Measurements from ENCODE around the gene SH2D3C.
"Not testable (repeated sequence)": the region's sequence is repeated elsewhere in the genome, so short reads cannot be mapped to it uniquely, and the experiment has no call there.

The SH2D3C gene

DNA sequence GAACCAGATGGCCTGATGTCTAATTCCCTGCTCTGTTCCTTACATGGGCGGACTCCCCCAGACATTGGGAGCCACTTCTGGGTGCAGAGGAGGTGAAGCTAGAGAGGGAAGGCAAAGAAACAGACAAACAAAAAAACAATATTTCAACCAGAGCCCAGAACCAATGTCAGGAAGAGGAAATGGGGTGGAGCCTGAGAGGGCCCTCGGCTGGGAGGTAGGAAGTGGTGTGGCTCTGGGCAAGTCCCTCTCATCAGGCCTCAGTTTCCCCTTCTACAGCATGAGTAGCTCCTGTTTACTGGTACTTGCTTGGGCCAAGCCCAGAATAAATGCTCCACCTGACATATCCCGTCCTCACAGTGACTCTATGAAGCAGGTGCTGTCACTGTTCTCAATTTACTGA is 11.1 kb downstream of the SH2D3C start:
- DNase-seq (ENCODE audit: low read depth): no peak

DNA sequence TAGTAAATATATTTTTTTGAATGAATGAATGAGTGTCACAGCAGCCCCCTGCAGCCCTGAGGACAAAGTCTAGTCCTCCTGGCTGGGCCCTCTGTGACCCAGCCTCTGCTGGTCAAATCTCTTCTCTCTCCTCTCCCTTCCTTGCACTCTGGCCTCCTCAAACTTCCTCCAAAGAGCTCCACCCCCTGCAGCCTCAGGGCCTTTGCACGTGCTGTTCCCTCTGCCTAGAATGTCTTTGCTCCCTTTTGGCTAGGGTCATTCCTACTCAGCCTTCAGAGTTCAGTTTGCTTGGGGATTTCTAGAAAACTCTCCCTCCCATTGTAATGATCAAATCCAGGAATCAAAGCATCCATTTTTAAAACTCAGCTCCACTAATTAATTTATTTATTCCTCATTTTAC is 13.0 kb downstream of the SH2D3C start:
- DNase-seq (ENCODE audit: low read depth): no peak

DNA sequence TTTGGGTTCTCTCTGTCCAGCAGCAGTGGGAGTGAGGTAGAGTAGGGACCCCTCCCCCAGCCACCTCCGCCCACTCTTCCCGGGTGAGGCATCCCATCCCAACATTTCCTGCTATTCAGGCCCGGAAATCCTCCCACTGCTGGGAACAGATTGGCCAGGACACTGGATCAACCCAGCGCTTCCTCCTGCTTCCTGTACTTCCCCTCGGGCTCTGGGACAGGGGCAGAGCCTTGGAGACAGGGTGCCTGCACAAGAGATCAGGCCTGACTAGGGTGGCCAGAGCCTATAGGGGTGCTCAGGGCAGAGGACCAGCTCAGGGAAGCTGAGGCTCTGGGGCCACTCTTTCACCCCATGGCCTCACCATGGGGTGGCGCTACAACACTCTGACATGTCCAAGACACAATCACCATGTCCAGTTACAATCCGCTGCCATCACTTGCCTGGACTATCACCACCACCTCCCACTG is 14.5 kb downstream of the SH2D3C start:
- DNase-seq (ENCODE audit: low read depth): no peak

DNA sequence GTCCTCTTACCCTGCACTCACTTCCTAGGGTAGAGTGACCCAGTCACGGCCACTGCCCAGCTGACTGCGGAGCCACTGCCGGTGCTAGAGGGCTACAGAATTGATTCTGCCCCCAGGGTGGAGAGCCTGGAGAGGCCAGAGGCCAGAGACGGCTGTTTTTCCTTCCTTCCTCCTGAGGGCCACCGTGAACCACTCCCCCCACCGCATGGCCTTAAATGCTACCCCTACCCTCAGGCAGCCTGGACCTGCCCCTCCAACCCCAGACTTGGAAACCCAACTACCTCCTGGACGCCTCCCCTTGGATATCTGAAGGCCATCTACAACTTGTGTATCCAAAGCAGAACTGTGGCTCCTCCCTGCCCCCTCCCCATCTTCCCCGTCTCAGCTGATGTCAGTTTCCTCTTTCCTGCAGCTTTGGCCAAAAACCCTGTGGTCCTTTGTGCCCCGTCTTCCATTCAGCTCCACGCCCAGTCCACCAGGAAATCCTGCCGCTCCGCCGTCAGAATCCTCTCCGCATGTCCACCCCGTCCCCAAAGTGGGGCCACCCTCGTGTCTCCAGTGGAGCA is 16.3 kb downstream of the SH2D3C start:
- no peak for DNase-seq (ENCODE audit: low read depth)

DNA sequence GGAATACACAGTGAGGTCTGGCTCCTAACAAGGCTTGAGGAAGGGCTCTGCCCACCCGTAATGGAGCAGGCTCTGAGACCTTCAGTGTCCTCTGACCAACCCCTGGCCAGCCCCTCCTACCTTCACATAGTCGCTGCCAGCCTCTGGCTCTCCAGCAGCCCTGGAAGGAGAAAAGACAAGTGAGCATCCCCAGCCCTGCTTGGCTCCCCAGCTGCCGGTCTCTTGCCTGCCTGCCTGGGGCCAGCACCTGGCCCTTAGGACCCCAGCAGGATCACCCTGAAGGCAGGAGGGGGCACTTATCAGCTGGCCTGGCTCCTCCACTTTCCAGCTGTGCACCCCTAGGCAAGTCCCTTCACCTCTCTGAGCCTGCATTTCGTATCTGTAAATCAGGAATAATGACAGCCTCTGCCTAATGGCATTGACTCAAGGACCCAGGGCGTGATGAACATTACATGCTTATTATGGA is 16.9 kb downstream of the SH2D3C start:
- no peak for DNase-seq (ENCODE audit: low read depth)

DNA sequence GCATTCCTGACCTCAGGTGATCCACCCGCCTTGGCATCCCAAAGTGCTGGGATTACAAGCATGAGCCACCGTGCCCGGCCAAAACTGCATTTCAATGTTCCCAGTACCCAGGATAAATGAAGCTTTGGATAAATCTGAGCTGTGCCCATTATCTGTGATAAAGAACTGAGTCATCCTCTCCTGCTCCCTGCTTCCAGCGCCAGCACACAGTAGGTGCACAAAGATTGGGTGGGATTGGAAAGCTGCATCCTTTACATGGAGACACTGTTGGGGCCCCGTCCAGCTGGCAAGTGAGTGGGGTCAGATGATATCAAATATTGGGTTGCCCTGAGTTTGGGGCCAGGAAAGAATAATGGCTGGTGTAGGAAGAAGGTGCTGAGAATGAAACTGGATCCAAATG is 17.4 kb downstream of the SH2D3C start:
- no peak for DNase-seq (ENCODE audit: low read depth)

DNA sequence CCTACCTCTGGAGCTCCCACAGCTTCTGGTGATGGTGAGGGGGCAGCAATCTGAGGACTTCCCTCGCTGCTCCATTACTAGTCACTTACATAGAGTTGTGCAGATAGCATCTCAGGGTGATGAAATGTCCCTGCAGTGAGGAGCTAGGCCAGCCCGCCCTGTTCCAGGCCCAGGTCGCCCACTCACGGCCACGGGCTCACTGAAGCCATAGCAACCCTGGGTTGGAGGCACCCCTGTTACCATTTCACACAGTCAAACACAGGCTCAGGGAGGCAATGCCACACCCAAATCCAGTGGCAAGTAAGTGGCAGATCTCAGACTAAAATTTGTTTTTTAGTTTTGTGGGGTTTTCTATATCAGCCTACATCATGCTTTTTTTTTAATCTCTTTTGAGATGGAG is 19.6 kb downstream of the SH2D3C start:
- DNase-seq (ENCODE audit: low read depth): no peak

DNA sequence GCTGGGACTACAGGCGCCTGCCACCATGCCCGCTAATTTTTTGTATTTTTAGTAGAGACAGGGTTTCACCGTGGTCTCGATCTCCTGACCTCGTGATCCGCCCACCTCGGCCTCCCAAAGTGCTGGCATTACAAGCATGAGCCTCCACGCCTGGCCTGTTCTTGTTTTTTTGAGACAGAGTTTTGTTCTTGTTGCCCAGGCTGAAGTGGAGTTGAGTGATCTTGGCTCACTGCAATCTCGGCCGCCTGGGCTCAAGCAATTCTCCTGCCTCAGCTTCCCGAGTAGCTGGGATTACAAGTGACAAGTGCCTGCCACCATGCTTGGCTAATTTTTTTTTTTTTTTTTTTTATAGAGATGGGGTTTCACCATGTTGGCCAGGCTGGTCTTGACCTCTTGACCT is 21.7 kb downstream of the SH2D3C start:
- DNase-seq (ENCODE audit: low read depth): not testable (repeated sequence)

DNA sequence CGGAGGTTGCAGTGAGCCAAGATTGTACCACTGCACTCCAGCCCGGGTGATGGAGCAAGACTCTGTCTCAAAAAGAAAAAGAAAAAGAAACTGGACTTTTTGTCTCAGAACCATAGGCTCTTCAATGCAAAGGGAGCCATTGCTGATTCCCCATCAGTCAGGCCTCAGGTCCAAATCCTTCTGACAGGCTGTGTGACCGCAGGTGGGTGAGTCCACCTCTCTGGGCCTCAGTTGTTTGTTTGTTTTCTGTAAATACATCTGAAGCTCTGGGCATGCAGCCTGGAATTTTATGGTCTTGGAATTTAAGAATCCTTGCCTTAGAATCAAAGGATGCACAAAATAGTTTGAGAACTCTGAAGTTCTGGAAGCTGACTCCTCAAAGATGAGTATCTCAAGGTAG is 22.2 kb downstream of the SH2D3C start:
- no peak for DNase-seq (ENCODE audit: low read depth)

DNA sequence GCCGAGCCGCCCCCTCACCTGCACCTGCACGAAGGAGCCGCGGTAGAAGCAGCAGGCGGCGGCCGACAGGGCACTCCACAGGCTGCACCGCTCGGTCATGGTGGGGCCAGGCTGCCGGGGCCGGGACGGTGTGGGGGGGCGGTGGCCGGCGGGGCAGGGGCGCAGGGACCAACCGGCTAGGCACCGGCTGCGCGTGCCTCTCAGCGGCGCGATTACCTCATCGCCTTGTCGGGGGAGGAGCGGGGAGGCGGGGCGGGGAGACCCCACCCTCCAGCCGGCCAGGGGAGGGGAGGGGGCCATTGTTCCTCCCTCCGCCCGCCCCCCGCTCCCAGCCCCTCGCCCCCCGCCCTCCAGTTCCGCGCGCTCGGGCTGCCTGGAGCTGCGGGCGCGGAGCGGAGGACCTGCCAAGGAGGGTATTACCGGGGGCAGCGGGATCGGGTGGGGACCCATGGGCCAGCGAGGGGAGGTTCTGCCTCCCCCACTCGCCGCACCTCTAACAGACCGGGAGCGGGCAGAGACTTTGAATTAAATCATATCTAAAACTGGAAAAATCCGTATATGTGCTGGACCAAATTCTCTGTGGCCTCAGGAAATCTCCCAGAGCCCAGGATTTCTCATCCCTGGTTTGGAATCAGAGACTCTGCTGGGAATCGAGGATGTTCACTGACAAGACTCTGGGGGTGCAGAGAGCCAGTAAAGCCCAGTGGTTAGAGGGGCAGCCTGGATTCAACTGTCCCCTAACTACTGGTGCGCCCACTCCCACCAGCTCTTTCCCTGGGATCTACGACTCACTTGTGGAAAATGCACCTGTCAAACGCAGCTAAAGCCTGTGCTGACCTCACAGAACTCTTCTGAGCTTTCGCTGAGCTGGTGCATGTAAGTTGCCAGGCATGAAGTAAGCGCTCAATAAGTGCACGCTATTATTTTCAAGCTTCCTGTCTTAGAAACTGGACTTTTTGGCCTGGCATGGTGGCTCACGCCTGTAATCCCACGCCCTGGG is 23.1 kb downstream of the SH2D3C start:
- DNase-seq (ENCODE audit: low read depth): no peak

DNA sequence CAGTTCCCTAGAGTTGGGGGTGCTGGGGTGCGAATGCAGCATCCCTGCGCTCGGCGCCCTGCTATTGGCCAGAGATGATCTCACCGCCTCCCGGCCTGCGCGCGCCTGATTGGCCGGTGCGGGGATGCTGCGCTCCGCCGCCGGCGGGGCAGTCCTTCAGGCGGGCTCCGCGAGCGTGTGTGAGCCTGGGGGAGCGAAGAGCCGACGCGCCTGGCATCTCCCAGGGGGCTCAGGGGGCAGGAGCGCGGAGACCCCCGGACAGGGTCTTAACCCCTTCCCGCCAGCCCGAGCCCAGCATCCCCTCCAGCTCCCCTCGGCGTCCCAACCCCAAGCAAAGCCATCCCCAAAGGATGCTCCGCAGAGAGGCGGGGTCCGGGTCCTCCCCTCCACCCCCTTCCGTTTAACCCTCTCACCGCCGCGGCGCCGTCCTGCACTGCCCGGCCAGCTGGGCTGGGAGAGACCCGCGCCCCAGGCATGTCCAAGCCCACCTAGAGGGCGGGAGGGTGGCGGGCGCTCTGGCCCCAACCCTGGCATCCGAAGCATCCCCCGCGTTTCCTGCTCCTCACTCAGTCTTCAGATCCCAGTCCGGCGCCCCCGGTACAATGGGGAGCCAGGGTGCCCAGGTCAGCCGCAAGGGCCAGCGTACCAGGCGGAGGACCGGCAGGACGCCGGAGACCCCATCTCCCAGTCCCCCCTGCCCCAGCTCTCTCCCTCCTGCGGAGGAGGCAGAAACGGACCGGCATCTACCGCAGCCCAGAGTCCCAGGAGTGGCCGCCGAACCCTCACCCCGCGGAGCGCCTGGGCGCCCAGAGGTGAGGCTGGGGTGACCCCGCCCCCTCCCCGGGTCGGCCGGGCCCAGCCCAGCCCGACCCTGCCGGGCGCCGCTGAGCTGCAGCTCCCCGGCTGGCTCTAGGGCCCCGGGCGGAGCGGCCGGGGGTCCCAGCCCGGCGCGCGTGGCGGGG is 24.1 kb downstream of the SH2D3C start:
- DNase-seq (ENCODE audit: low read depth): no peak

DNA sequence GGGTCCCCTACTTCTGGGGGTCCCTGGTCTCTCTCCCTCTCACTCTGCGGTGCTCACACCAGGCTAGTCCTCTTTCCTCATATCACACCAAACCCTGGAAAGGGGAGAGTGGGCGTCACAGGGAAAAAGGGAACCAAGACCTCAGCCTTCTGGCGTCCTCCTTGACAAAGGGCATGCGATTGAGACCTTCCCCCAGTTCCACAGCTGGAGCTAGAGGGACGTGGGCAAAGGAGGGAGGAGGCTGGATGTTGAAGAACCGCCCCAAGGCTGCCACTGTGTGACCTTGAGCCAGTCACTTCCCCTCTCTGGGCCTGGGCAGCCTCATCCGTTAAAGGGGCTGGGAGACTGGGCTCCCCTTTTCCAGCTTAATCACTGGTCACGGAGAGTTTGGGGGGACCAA is 24.8 kb downstream of the SH2D3C start:
- no peak for DNase-seq (ENCODE audit: low read depth)

DNA sequence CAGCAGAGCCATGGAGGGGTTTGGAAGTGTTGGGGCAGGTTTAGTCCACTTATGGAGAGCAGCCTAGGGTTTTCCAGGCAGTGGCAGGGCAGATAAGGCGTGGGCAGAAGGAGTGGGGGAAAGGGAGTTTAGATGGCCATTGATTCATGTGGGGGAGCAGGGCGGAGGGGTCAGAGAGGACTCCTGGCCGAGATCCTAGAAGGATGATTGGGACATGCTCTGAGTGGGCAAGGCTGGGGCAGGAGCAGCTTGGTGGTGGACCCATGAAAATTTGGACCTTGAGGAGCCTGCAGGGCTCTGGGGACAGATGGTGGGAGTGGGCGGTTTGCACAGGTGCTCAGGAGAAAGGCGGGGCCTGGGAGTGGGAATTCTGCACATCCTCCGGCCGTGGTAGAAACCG is 25.3 kb downstream of the SH2D3C start:
- no peak for DNase-seq (ENCODE audit: low read depth)

DNA sequence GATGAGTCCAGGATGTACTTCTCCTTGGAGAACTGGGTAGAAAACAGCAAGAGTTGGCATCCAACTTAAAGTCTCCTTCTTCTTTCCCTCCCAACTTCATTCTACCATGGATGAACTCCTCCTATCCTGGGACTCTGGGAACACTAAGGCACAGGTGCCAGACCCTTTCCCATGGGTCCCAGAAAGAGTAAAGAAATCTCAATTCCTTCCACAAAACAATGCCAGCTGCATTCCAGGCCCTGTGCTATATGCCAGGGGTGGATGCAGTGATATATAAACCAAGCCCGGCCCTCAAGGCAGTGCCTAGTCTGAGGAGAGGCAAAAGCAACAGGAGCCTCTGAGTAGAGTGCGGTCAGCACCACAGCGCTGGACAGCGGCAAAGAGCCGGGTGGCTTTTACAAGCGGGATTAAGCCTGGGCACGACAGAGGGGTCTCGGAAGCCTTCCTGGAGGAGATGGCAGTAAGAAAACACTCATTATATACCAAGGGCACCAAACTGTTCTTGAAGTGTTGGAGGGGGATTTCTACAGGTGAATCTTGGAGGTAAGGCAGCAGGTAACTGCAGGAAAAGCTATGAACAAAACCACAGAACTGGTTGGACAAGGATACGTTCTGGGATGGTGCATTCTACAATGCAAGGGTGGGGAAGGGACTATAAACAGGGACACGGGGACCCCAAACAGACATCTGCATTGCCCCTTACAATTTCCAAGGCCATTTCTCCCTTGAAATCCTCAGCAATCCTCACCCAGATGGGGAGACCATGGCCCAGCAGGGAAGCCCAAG is 27.0 kb downstream of the SH2D3C start:
- no peak for DNase-seq (ENCODE audit: low read depth)

DNA sequence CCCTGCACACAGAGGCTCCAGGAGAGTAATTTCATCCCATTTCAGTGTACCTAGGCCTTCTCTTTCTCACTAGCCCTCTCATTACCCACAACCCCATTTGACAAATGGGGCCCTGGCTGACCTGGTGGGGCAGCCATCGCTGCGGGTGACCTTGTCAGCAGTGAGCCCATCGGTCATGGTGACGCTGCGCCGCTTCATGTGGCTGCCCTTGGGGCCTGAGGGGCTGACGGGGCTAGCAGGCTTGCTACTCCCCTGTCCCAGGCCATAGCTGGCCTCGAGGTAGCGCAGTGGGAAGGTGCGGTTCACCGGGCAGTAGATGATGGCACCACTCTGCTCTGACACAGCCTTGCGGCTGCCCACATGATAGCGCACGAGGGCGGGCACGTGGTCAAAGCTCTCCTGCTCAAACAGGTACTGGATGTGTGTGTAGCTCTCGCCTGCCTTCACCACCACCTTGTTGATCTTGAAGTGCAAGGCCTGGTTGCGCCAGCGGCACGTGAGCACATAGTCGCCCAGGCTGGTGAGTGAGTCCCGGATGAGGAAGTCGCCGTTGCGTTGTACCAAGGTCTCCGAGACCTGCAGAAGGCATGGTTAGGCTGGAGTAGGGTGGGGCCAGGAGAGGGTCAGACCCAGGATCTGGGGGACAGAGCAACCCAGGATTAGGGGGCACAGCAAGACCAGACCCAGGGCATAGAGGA is 29.2 kb downstream of the SH2D3C start:
- no peak for DNase-seq (ENCODE audit: low read depth)

DNA sequence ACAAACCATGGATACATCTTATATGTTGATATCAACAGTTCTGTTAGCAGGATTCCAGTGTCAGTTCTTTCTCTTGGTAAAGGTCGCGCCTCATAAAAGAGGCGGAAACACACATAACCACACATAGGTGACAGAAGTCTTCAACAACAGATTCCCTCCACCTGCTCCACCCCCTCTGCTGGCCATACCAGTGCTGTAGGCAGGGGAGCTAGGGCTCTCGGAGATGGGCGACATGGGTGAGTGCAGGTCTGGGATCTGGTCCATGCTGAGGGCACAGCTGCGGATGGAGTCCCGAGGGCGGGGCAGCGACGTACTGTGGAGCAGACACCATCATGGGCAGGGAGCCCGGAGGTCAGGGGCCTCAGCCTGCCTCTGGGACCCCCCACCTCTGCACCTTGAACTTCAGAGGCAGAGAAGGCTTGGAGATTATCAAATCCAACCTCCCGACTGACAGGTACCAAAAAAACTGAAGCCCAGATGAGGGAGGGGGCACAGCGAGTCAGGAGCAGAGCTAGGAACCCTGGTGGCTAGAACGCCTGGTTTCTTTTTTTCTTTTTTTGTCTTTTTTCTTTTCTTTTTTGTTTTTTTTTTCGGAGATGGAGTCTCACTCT is 31.4 kb downstream of the SH2D3C start:
- no peak for DNase-seq (ENCODE audit: low read depth)

DNA sequence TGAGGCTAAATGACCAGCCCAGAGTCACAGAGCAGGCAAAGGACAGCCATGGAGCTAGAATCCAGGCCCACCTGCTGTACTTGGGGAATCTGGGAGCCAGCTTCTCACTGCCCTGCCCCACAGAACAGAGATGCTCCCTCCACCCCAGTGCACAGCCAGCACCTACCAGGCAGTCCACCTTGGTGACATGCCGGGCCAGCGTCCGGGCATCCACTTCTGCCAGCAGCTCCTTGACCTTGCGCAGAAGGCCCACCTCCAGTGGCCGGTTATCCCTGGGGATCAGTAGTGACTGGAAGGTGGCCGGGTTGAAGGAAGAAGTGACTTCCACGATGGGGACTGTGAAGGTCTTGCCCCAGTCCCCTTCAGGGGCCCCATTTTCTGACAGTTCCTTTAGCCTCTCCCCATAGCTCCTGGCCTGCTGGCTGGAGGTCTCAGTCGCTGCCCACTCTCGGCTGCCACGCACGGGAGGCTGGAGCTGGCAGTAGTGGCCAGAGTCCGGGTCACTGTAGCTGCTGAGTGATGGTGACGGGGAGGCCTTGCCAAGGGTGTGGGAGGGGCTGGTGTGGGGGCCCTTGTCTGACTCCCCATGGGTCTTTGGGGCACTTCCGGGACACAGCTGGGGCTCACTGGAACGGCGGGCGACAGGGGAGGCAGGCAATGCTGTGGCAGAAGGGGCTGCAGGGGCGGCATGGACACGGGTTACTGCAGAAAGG is 33.9 kb downstream of the SH2D3C start:
- DNase-seq (ENCODE audit: low read depth): no peak

DNA sequence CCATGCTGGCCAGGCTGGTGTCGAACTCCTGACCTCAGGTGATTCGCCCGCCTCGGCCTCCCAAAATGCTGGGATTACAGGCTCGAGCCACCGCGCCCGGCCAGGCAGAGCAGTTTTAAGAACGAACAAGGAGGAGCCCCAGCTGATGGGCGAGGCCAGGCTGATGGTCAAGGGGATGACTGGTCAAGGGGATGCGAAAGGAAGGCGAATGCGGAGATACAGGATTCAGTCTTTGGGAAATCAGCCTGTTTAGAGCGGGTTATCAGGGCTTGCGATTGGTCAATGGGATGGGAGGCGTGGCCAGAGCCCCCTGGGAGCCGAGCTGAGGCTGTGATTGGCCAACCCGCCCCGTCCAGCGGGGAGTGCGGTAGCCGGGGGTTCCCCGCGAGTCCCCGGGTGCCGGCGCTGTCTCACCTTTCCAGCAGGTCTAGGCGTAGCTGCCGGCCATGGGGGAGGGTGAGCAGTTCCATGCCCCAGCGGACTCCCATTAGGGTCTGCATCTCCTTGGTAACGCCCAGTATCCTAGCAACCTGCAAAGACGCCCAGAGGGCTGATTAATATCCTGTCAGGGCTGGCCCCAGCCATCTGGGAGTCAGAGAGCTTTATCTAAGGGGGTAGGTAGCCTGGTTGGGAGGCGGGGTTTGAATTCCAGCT is 35.9 kb downstream of the SH2D3C start:
- no peak for DNase-seq (ENCODE audit: low read depth)

DNA sequence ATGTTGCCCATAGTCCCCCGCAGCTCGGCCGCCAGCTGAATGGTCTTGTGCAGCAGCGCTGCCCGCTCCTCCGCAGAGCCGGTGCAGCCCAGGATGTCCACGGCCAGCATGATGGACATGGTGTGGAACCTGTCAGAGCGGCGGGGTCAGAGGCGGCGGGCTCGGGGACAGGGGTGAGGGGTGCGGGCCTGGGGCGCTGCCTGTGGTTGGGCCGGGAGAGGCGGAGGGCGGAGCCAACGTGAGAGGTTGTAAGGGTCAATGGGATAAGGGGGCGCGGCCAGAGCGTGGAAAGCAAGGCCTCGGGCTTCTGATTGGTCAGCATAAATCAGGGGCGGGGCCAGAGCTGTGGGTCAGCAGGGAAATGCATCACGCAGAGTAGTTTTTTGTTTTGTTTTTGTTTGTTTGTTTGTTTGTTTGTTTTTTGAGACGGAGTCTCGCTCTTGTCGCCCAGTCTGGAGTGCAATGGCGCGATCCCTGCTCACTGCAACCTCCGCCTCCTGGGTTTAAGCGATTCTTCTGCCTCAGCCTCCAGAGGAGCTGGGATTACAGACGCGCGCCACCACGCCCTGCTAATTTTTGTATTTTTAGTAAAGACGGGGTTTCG is 36.5 kb downstream of the SH2D3C start:
- DNase-seq (ENCODE audit: low read depth): no peak
